AG04449 (cell line): ENCODE measurements around the gene PCDHGC3.

Experiments
- CTCF ChIA-PET: fragments of 350-600 bp; formaldehyde crosslinking; extraction: SDS; loops from one replicate; lab custom pipeline; 2021; ENCODE audit warnings: antibody characterized with exemption; lab: Yijun Ruan, JAX
- POLR2A ChIA-PET: fragments of 400-600, 350-600 bp; formaldehyde crosslinking; extraction: SDS; loops from one replicate; lab custom pipeline; 2020; ENCODE audit warnings: antibody characterized with exemption, inconsistent platforms; lab: Yijun Ruan, JAX
- DNase-seq: peaks from one replicate; pipeline ENCODE4 v3.0.0-alpha.2; 2010; ENCODE audit warnings: low read depth, low spot score
- H3K4me3 ChIP-seq: 2 replicates; pipeline ENCODE4 v1.5.1; 2011; ENCODE audit warnings: low read depth, mild to moderate bottlenecking, control low read depth, low read length
- TF ChIP-seq, protein P1 (sequence below): IDR thresholded peaks from one replicate; pipeline ENCODE4 v1.5.1; 2011; ENCODE audit warnings: mild to moderate bottlenecking, moderate library complexity, low read length, control low read depth, inconsistent platforms; ENCODE audit not compliant: insufficient read depth; ENCODE audit errors: missing control alignments

The PCDHGC3 gene

GRCh38 chr5:141434006-141434405, 41.8 kb upstream of the PCDHGC3 start:
- DNase-seq: no peak
- POLR2A ChIA-PET: no interaction called here
- H3K4me3 ChIP-seq: no peak overlapping the region
- TF ChIP-seq, protein P1, sequence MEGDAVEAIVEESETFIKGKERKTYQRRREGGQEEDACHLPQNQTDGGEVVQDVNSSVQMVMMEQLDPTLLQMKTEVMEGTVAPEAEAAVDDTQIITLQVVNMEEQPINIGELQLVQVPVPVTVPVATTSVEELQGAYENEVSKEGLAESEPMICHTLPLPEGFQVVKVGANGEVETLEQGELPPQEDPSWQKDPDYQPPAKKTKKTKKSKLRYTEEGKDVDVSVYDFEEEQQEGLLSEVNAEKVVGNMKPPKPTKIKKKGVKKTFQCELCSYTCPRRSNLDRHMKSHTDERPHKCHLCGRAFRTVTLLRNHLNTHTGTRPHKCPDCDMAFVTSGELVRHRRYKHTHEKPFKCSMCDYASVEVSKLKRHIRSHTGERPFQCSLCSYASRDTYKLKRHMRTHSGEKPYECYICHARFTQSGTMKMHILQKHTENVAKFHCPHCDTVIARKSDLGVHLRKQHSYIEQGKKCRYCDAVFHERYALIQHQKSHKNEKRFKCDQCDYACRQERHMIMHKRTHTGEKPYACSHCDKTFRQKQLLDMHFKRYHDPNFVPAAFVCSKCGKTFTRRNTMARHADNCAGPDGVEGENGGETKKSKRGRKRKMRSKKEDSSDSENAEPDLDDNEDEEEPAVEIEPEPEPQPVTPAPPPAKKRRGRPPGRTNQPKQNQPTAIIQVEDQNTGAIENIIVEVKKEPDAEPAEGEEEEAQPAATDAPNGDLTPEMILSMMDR: no peak
- CTCF ChIA-PET: interaction anchor here (0.9 to 9.2 kb wide), 7 partner anchors 12 to 130 kb away, joined by 3 to 196 read pairs (median 4); partner anchors contain the start of genes PCDHGA10, PCDHGA11 and PCDHGB7

- H3K4me3 ChIP-seq: no peak overlapping the region
- ChIA-PET POLR2A (interaction anchor here (0.9 to 1.2 kb wide), 3 partner anchors 39 to 84 kb away, joined by 4 to 6 read pairs (median 5); partner anchors contain the start of genes PCDHGC3 and PCDHGC5), CTCF (interaction anchor here (1.0 to 5.0 kb wide), 10 partner anchors 10 to 127 kb away, joined by 3 to 35 read pairs (median 4); partner anchors contain the start of gene PCDHGA11)
- DNase-seq: no peak
- TF ChIP-seq, protein P1: no peak
Observed at GRCh38 chr5:141437221-141437620, 38.5 kb upstream of the PCDHGC3 start.

- TF ChIP-seq, protein P1: no peak
- no peak overlapping the region for H3K4me3 ChIP-seq
- CTCF ChIA-PET: interaction anchor here (0.8 to 5.0 kb wide), 11 partner anchors 9 to 118 kb away, joined by 3 to 35 read pairs (median 4); partner anchors contain the start of genes PCDHGA10, PCDHGA11, PCDHGA12 and PCDHGB7
- POLR2A ChIA-PET: interaction anchor here (0.7 kb wide), 1 partner anchor 118 kb away, joined by 4 read pairs; no protein-coding TSS in a partner anchor
- DNase-seq: no peak
Observed at GRCh38 chr5:141439411-141440141, 36.2 kb upstream of the PCDHGC3 start.

DNA sequence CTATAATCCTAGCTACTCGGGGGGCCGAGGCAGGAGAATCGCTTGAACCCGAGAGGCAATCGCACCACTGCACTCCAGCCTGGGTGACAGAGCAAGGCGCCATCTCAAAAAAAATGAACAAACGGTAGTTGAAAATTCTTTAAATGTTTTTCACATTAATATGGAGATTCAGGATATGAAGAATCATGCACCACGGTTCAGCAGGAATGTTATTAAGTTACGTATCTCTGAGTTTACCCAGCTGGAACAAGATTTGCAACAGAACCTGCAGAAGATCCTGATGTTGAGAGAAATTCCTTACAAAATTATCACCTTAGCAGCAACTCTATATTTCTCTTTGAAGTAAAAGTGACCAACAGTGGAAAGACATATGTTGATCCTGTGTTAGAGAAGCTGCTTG, 35.4 kb upstream of the PCDHGC3 start:
- no peak for DNase-seq
- POLR2A ChIA-PET: no interaction called here
- TF ChIP-seq, protein P1: no peak
- no peak overlapping the region for H3K4me3 ChIP-seq
- CTCF ChIA-PET: interaction anchor here (0.8 to 5.0 kb wide), 5 partner anchors 10 to 118 kb away, joined by 3 to 35 read pairs (median 12); partner anchors contain the start of genes PCDHGA10 and PCDHGA12

DNA sequence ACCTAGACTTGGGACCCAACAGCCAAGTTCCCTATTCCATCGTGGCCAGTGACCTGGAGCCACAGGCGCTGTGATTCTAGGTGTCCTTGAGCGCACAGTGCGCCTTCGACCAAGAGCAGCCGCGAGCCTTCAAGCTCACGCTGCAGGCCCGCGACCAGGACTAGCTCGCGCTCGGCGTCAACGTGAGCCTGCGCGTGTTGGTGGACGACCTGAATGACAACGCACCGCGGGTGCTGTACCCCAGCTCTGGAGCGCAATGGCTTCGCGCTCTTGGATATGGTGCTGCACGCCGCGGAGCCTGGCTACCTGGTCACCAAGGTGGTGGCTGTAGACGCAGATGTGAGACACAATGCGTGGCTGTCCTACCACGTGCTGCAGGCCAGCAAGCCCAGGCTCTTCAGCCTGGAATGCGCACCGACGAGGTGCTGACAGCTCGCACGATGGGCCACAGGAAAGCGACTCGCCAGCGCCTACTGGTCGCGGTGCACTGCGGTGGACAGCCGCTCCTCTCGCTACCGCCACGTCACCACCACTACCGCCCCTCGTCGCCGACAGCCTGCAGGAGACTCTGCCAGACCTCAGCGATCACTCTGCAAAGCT, 34.1 kb upstream of the PCDHGC3 start:
- POLR2A ChIA-PET: no interaction called here
- DNase-seq: no peak
- CTCF ChIA-PET: interaction anchor here (0.5 to 2.4 kb wide), 4 partner anchors 83 to 122 kb away, joined by 3 to 9 read pairs (median 3); partner anchors contain the start of gene PCDHGA1
- TF ChIP-seq, protein P1: no peak
- H3K4me3 ChIP-seq: no peak overlapping the region
